Jurkat, Clone E6-1 (cell line): ENCODE data around the gene MACF1.
"Not testable (repeated sequence)": the region's sequence is repeated elsewhere in the genome, so short reads cannot be mapped to it uniquely, and the experiment has no call there.

Source experiments
- DNase-seq: peaks from one replicate; pipeline ENCODE4 v3.0.0-alpha.2; 2011; ENCODE audit warnings: low read depth, low spot score
- H3K4me3 ChIP-seq: 2 replicates; pipeline ENCODE4 v1.5.1; 2011; ENCODE audit warnings: mild to moderate bottlenecking, low read length, control low read depth, moderate library complexity

MACF1 gene

DNA sequence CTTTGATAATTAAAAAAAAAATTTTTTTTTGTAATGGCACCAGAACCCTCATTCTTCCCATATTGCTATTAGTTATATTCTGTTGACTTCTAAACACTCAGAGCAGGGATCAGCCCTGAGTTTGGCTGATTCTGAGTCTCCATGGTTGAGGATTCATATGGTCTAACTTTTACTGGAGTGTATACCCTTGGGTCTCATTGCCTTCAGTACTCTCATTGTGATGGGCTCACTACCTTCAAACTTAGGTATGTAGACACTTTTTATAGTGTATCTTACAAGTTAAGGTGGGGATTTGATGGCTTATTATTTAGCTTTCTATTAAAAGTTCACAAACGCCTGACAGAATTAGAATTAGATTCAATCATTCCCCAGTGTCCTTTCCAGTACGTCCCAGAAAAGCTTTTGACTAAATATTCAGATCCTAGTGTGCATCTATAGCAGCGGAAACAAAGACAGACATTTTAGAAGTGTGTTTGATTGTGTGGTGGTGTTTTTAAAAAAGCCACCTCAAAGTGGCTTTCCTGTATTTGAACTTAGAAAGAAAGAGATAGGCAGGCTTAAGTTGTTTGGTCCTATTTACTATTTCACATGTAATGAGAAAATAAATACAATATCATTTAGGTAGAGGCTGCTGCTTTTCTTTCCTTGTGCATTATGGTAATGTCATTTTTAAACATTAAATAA, 1.4 kb downstream of the MACF1 start:
- H3K4me3 ChIP-seq, result peak overlapping the region; percentile 60

GRCh38 chr1:39208360-39208759, 3.9 kb downstream of the MACF1 start:
- H3K4me3 ChIP-seq, result not testable (repeated sequence)

More for the DNA sequence above, 1.4 kb downstream of the MACF1 start:
- peak; percentile 60 for DNase-seq

GRCh38 chr1:39210649-39211048, 6.2 kb downstream of the MACF1 start:
- H3K4me3 ChIP-seq, result no peak overlapping the region
- no peak for DNase-seq

More at GRCh38 chr1:39208360-39208759, 3.9 kb downstream of the MACF1 start:
- not testable (repeated sequence) for DNase-seq

GRCh38 chr1:39212499-39212898, 8.0 kb downstream of the MACF1 start:
- DNase-seq, result no peak

GRCh38 chr1:39213511-39214002, 9.1 kb downstream of the MACF1 start:
- no peak for DNase-seq
- no peak overlapping the region for H3K4me3 ChIP-seq

More at GRCh38 chr1:39212499-39212898, 8.0 kb downstream of the MACF1 start:
- no peak overlapping the region for H3K4me3 ChIP-seq

- no peak for DNase-seq
- no peak overlapping the region for H3K4me3 ChIP-seq
These were observed 9.7 kb downstream of the MACF1 start for GRCh38 chr1:39214021-39214713.

DNA sequence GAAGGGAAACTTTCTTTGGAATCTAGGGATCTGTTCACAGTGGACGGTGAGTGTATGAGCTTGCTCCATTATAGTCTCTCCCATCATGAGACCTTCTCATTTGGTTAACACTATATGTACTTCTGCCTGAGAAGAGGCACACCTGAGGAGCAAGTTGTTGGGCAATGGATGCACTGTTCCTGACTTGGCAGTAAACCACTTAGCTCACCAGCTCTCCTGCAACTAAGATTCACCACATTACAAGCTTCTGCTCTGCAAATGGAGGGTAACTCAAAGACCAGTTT, 10.2 kb downstream of the MACF1 start:
- H3K4me3 ChIP-seq, result no peak overlapping the region
- DNase-seq, result peak; percentile 25

- peak; percentile 56 for DNase-seq
- H3K4me3 ChIP-seq, result peak overlapping the region; percentile 42
These were observed 10.7 kb downstream of the MACF1 start for GRCh38 chr1:39214998-39215873.

GRCh38 chr1:39216771-39217170, 12.3 kb downstream of the MACF1 start:
- H3K4me3 ChIP-seq, result no peak overlapping the region
- DNase-seq, result no peak

- DNase-seq, result no peak
- no peak overlapping the region for H3K4me3 ChIP-seq
These were observed 16.7 kb downstream of the MACF1 start for GRCh38 chr1:39220891-39221870.

DNA sequence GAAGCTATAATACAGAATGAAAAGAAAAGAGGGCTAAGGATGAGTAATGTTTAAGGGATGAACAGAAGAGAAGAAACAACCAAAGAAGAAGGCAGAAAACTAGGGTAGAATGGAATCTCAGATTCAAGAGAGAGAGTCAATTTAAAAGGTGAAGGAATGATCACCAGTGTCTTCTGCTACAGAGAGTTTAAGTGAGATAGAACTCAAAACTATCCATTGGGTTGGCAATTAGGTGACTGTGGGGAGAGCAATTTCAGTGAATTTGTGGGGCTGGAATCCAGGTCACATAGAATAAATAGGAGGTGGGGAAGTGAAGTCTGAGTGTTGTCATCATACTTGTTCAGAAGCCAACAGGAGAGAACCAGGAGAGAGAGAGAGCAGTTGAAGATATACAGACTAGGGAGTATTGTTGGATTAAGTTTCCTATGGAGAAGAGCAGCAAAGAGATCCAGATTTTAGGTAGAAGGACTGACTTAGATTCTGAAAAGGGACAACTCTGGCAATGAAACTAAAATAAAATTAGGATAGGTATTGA, 19.9 kb downstream of the MACF1 start:
- no peak overlapping the region for H3K4me3 ChIP-seq
- no peak for DNase-seq

DNA sequence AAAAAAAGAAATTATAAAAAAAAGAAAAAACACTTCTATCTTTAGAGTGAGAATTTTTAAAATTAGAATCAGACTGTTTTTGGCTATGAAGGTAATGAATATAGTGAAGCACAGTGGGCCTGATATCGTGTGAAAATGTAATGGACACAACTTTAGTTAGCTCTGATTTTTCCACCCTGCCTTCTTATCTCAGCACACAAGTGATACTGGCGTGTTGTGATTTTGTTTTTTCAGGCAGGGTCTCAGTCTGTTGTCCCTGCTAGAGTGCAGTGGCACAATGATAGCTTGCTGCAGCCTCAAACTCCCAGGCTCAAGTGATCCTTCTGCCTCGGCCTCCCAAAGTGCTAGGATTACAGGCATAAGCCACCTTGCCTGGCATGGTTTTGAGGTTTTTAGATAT, 22.3 kb downstream of the MACF1 start:
- H3K4me3 ChIP-seq, result no peak overlapping the region
- DNase-seq, result no peak

DNA sequence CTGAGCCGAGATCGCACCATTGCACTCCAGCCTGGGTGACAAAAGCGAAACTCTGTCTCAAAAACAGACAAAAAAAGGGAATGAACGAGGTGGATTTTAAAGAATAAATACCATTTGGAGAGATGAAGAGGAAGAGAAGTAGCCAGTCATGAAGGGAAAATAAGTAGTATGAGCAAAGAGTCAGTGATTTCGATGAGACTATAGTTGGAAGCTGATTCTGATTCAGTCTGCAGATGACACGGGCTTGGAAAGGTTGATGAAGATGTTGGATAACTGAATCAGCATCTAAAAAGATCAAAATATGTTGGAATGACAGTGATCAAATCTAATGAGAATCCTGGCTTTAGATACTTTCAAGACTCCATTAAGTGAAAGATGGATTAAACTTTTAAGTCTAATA, 23.8 kb downstream of the MACF1 start:
- H3K4me3 ChIP-seq, result no peak overlapping the region
- DNase-seq, result no peak

DNA sequence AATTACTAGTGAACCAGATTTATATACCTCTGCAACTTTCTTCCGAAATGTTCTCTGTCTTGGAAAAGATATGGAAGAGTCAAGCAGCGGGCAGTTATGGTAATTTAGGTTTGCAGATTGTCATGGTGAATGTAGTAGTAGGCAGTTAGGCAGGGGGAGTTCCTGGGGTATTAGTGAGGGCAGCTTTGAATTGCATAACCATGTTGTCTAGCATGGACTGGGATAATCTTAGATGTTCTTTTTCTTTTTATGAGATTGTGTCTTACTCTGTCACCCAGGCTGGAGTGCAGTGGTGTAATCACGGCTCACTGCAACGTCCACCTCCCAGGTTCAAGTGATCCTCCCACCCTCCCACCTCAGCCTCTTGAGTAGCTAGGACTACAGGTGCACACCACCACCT, 25.0 kb downstream of the MACF1 start:
- DNase-seq, result no peak

DNA sequence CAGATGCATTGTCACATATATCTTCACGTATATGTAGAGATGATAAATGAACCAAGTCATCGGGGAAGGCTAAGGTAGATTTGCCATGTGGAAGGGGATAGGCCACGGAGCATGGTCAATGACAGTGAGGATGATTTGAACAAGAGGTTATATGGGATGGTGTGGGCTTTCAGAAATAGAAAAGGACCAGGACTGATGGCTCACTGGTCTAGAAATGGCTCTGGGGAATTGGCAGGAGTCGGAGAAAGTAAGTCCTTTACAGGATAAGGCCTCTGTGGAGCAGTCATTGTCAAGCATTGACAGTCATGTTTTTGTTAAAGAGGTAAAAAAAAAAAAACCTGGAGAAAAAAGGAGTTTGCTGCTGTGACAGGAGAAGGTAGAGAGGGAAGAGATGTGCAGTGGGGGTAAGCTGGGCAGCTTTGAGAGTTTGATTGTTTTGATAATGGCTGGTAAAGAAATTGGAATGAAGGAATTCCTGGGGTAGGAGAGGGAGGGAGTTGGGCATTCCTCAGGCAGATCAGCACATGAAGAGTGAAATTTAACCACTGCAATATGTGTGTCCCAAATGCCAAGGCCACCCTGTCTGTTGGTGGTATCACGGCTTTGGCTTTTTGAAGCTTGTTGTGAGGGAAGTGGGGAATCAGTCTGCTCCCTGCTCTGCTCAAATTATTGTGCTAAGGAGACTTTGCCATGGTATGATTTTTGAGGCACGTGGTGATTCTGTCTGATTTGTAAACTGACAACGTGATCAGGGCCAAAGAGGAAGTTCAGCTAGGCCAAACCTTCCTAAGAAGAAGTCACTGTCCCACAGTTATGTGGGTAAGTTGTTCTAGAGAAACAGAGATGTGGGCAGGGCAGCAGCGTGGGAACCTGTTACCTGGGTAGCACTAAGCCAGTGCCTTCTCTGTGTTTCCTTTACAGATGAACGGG, 26.0 kb downstream of the MACF1 start:
- no peak overlapping the region for H3K4me3 ChIP-seq
- DNase-seq, result no peak

More for the DNA sequence above, 25.0 kb downstream of the MACF1 start:
- H3K4me3 ChIP-seq, result no peak overlapping the region

- no peak overlapping the region for H3K4me3 ChIP-seq
- DNase-seq, result no peak
These were observed 32.5 kb downstream of the MACF1 start for GRCh38 chr1:39236971-39237370.

GRCh38 chr1:39238476-39238875, 34.0 kb downstream of the MACF1 start:
- no peak for DNase-seq
- no peak overlapping the region for H3K4me3 ChIP-seq
